ENCODE measurements around the gene PITPNB.

DNA sequence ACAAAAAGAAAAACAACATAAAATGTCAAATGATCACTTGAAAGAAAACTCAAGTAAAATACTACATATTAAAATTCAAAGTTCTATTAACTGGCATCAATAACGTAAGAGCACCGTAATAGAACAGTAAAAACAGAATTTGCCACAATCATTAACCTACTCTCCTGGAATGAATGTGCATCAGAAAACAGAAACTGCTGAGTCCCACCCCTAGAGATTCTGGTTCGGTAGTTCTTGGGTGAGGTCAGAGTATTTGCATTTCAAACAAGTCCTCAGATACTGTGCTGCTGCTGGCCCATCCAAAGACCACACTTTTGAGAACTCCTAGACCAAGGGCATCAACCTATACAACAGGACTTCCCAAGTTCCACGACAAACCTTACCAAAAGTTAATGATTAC, 23.5 kb downstream of the PITPNB start:
- TF ChIP-seq, protein P1, sequence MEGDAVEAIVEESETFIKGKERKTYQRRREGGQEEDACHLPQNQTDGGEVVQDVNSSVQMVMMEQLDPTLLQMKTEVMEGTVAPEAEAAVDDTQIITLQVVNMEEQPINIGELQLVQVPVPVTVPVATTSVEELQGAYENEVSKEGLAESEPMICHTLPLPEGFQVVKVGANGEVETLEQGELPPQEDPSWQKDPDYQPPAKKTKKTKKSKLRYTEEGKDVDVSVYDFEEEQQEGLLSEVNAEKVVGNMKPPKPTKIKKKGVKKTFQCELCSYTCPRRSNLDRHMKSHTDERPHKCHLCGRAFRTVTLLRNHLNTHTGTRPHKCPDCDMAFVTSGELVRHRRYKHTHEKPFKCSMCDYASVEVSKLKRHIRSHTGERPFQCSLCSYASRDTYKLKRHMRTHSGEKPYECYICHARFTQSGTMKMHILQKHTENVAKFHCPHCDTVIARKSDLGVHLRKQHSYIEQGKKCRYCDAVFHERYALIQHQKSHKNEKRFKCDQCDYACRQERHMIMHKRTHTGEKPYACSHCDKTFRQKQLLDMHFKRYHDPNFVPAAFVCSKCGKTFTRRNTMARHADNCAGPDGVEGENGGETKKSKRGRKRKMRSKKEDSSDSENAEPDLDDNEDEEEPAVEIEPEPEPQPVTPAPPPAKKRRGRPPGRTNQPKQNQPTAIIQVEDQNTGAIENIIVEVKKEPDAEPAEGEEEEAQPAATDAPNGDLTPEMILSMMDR (IDR thresholded peaks at IDR 0.05; ENCODE audit: borderline replicate concordance, extremely low read depth, low read length, poor library complexity, severe bottlenecking): no peak
- no peak for TF ChIP-seq EZH2 (IDR thresholded peaks at IDR 0.05; ENCODE audit: borderline replicate concordance, low read depth, low read length, severe bottlenecking)

All from DND-41 (cell line).